ENCODE results near the gene HNRNPDL.
A peak's percentile ranks its signal among the peaks of the same experiment; 100 is the strongest.

The HNRNPDL gene

DNA sequence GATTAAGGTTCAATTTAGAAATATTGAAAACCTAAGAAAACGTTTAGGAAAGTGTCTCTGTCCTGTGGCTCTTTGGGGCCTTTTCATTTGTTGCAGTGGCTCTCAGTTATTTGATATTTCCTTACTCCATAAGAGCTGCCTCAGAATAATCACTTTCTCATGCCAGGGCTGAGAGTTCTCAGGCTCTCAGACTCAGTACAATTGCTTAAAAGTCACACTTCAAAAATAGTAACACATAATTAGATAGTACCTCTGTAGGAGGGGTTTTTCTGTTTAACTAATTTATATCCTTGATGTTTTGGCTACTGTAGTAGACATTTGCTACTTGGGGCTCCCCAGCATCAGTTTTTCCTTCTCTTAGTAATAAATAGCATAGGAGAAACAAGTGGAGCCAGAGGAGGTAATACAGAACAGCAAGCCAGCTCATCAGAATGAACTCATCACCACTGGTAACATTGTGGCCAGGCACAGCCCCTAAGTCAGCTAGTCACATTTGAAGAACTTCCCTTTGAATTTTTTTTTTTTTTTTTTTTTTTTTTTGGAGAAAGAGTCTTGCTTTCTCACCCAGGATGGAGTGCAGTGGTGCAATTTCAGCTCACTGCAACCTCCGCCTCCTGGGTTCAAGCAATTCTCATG, 48.5 kb downstream of the HNRNPDL start:
- DNase-seq: no peak

DNA sequence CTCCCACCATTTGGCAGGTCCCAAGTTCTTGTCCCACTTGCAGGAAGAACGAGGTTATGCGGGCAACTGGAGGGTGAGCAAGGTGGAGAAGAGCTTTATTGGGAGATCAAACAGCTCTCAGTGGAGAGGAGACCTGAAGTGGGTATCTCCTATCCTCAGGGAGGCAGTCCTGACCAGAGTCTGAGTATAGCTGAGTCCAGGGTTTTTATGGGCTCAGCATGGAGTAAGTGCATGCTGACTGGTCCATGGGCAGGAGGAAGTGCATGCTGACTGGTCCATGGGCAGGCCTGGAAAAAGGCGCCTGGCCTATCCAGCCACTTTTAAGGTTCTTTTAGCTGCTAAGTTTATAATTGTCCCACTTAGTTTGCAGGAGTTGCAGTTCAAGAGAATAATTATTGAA, 49.0 kb downstream of the HNRNPDL start:
- DNase-seq: no peak

DNA sequence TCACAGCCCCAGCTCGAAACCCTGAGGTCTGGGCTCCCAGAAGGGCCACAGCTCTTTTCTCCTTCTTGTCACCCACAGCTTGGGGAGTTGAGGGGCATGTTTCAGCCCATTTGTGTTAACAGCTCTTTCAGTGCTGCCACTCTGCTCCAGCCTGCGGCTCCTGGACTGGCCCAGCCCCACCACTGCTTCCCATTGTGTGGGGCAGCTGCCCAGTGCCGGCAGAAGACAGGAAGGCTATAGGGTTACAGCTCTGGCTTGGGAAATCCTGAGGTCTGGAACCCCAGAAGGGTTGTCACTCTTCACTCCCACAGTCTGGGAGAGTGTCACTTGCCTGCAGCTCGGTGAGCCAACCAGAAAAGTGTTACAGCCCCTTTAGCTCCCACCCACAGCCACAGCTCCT, 49.4 kb downstream of the HNRNPDL start:
- no peak for DNase-seq

GRCh38 chr4:82380344-82380743, 49.9 kb downstream of the HNRNPDL start:
- DNase-seq: no peak

GRCh38 chr4:82376109-82376508, 54.2 kb downstream of the HNRNPDL start:
- no peak for DNase-seq

DNA sequence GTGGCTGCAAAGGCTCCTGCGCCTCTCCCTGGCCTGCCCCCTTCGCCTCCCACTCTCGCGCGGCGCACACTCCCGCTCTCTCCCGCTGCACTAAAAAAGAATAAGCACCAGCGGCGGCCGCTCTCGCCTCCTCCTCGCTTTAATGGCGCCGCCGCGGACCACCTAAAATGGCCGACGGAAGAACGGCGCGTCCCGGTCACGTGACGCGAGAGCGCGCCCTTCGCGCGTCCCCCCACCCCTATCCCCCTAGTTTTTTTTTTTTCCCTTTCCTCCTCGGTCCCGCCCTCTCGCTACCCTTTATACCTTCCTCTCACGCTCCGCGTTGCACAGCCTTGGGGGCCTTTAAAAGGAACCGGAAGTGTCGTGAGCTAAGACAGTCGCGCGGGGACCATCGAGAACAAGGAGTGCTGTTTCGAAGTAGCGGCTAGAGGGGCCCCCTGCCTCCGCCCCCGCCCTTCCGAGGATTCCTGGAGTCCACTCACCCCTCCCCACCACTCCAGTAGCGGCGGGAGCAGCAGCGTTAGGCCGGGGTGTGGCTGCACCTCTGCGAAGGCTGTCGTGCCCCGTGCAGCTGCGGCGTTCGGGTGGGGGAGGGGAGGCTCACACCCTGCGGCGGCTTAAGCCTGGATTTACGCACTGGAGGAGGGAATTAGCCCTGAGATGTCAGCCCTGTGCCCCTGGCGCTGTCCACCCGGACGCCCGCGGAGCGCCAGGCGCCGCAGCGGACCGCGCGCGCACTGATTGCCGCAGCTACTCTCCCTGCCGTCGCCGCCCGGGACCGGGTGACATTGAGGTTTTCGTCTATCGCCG, 56.2 kb downstream of the HNRNPDL start, which contains the start of gene HNRNPD:
TSS of gene HNRNPD (minus strand) at position 176 of the 810 bp plus-strand sequence. CDS start 313 bp downstream, outside the sequence.
- DNase-seq: peak; percentile 95

- DNase-seq: no peak
Measured at GRCh38 chr4:82373486-82373815, 56.8 kb downstream of the HNRNPDL start.

Measured in T1000 (cell line).